HEK293 (cell line): ENCODE results near the gene BRI3.

Experiments
- CTCF ChIA-PET: fragments of 350-600 bp; formaldehyde crosslinking; extraction: SDS; loops from one replicate; lab custom pipeline; 2021; ENCODE audit warnings: antibody characterized with exemption; lab: Yijun Ruan, JAX
- POLR2A ChIA-PET: fragments of 300-600 bp; formaldehyde crosslinking; extraction: SDS; loops from one replicate; lab custom pipeline; 2020; ENCODE audit warnings: antibody characterized with exemption, inconsistent platforms; lab: Yijun Ruan, JAX
- H3K27ac ChIP-seq: fragments of 200-500 bp; sonication (Bioruptor generic); 2 replicates; pipeline ENCODE4 v1.5.1; 2014; ENCODE audit warnings: low read depth, low read length, control low read depth, inconsistent platforms; ENCODE audit errors: extremely low read depth
- H3K36me3 ChIP-seq, 2 experiments: fragments of 200-500 bp in 1 of 2; sonication (Bioruptor generic) in 1 of 2; 1 replicate in 1 of 2; 2 replicates in 1 of 2; pipeline ENCODE4 v1.5.1; 2014 to 2017; ENCODE audit warnings: inconsistent platforms in 2 of 2, low read length in 2 of 2; ENCODE audit not compliant: control insufficient read depth in 2 of 2, insufficient read depth in 1 of 2
- H3K4me1 ChIP-seq: fragments of 200-500 bp; sonication (Bioruptor generic); 2 replicates; pipeline ENCODE4 v1.5.1; 2014; ENCODE audit warnings: mild to moderate bottlenecking, low read length, inconsistent platforms; ENCODE audit not compliant: control insufficient read depth, insufficient read depth
- H3K4me3 ChIP-seq: 2 replicates; pipeline ENCODE4 v1.5.1; 2011; ENCODE audit warnings: low read depth, mild to moderate bottlenecking, control low read depth, low read length, moderate library complexity
- H3K9me3 ChIP-seq: fragments of 200-500 bp; sonication (Bioruptor generic); 2 replicates; pipeline ENCODE4 v1.5.1; 2014; ENCODE audit warnings: low read depth, low read length, inconsistent platforms; ENCODE audit not compliant: control insufficient read depth, insufficient read depth
- MEIS1 ChIP-seq: sonication (generic); formaldehyde crosslinking; IDR thresholded peaks from 2 replicates; pipeline ENCODE4 v1.8.1; 2022; ENCODE audit warnings: missing genetic modification reagents, mild to moderate bottlenecking, borderline replicate concordance
- MZF1 ChIP-seq: fragments of 450-650 bp; formaldehyde crosslinking; IDR thresholded peaks from 2 replicates; pipeline ENCODE4 v1.5.1; 2017; ENCODE audit warnings: missing biosample characterization, missing genetic modification characterization, borderline replicate concordance
- SP7 ChIP-seq: fragments of 450-650 bp; formaldehyde crosslinking; IDR thresholded peaks from 2 replicates; pipeline ENCODE4 v1.5.1; 2016; ENCODE audit warnings: missing biosample characterization, missing genetic modification characterization
- ZBTB17 ChIP-seq: fragments of 450-650 bp; formaldehyde crosslinking; IDR thresholded peaks from 2 replicates; pipeline ENCODE4 v1.5.1; 2016; ENCODE audit warnings: missing biosample characterization, missing genetic modification characterization
- ZNF10 ChIP-seq: fragments of 450-650 bp; formaldehyde crosslinking; IDR thresholded peaks from 2 replicates; pipeline ENCODE4 v1.5.1; 2017; ENCODE audit warnings: missing biosample characterization, missing genetic modification characterization
- ZNF112 ChIP-seq: fragments of 450-650 bp; formaldehyde crosslinking; IDR thresholded peaks from 2 replicates; pipeline ENCODE4 v1.5.0; 2017; ENCODE audit warnings: missing biosample characterization, missing genetic modification characterization
- ZNF121 ChIP-seq: fragments of 450-650 bp; formaldehyde crosslinking; IDR thresholded peaks from 2 replicates; pipeline ENCODE4 v1.5.1; 2016; ENCODE audit warnings: missing biosample characterization, missing genetic modification characterization
- ZNF155 ChIP-seq: fragments of 450-650 bp; formaldehyde crosslinking; IDR thresholded peaks from 2 replicates; pipeline ENCODE4 v1.5.1; 2016; ENCODE audit warnings: missing biosample characterization, missing genetic modification characterization
- ZNF184 ChIP-seq: fragments of 450-650 bp; IDR thresholded peaks from 2 replicates; pipeline ENCODE4 v1.5.1; 2018; ENCODE audit warnings: missing biosample characterization, mild to moderate bottlenecking, missing genetic modification characterization
- ZNF24 ChIP-seq: fragments of 450-650 bp; formaldehyde crosslinking; IDR thresholded peaks from 2 replicates; pipeline ENCODE4 v1.5.1; 2016; ENCODE audit warnings: missing biosample characterization, missing genetic modification characterization
- ZNF280D ChIP-seq: fragments of 450-650 bp; formaldehyde crosslinking; IDR thresholded peaks from 2 replicates; pipeline ENCODE4 v1.5.1; 2016; ENCODE audit warnings: missing biosample characterization, missing genetic modification characterization
- ZNF366 ChIP-seq: fragments of 450-650 bp; formaldehyde crosslinking; conservative IDR thresholded peaks from 2 replicates; pipeline ENCODE4 v1.5.1; 2016; ENCODE audit warnings: missing biosample characterization, missing genetic modification characterization
- ZNF433 ChIP-seq: fragments of 450-650 bp; formaldehyde crosslinking; IDR thresholded peaks from 2 replicates; pipeline ENCODE4 v1.5.1; 2016; ENCODE audit warnings: missing biosample characterization, missing genetic modification characterization, low read depth
- ZNF473 ChIP-seq: fragments of 450-650 bp; formaldehyde crosslinking; IDR thresholded peaks from 2 replicates; pipeline ENCODE4 v1.5.1; 2017; ENCODE audit warnings: missing biosample characterization, missing genetic modification characterization
- ZNF48 ChIP-seq: fragments of 450-650 bp; formaldehyde crosslinking; IDR thresholded peaks from 2 replicates; pipeline ENCODE4 v1.5.1; 2016; ENCODE audit warnings: missing biosample characterization, missing genetic modification characterization
- ZNF529 ChIP-seq: fragments of 450-650 bp; formaldehyde crosslinking; IDR thresholded peaks from 2 replicates; pipeline ENCODE4 v1.5.1; 2017; ENCODE audit warnings: missing genetic modification characterization, missing biosample characterization; ENCODE audit not compliant: insufficient replicate concordance
- ZNF530 ChIP-seq: fragments of 450-650 bp; formaldehyde crosslinking; IDR thresholded peaks from 2 replicates; pipeline ENCODE4 v1.5.1; 2016; ENCODE audit warnings: low read depth, missing biosample characterization, missing genetic modification characterization
- ZNF707 ChIP-seq: fragments of 450-650 bp; formaldehyde crosslinking; IDR thresholded peaks from 2 replicates; pipeline ENCODE4 v1.5.1; 2016; ENCODE audit warnings: missing biosample characterization, missing genetic modification characterization
- ZNF785 ChIP-seq: fragments of 450-650 bp; formaldehyde crosslinking; IDR thresholded peaks from 2 replicates; pipeline ENCODE4 v1.5.1; 2016; ENCODE audit warnings: missing biosample characterization, missing genetic modification characterization
- TF ChIP-seq, protein P1 (sequence below): fragments of 450-650 bp; formaldehyde crosslinking; IDR thresholded peaks from 2 replicates; pipeline ENCODE4 v1.5.1; 2016; ENCODE audit warnings: missing biosample characterization, missing genetic modification characterization, borderline replicate concordance

BRI3 gene

GRCh38 chr7:98234429-98235147, 46.9 kb upstream of the BRI3 start:
- Histone ChIP-seq H3K4me1 (no peaks in the 10 kb centered on the region), H3K27ac (no peak overlapping the region), H3K4me3 (no peak overlapping the region), H3K9me3 (no peaks in the 10 kb centered on the region), H3K36me3 (peaks cover 0 to 6% of the 10 kb centered on the region in 2 experiments; a peak in 2 of 3 replicates)
- ChIA-PET CTCF (interaction anchor here (0.6 to 0.9 kb wide), 3 partner anchors 10 to 571 kb away, joined by 3 read pairs; no protein-coding TSS in a partner anchor), POLR2A (no interaction called here)
- TF ChIP-seq MZF1: no peak
- TF ChIP-seq ZNF121 (tag by site-specific recombination): 0 out of 2 replicates have a peak, but pooled peaks have one; percentile 24

- no peaks in the 10 kb centered on the region for H3K4me1 ChIP-seq
- H3K36me3 ChIP-seq: peaks cover 0 to 6% of the 10 kb centered on the region in 2 experiments; a peak in 2 of 3 replicates
- no peaks in the 10 kb centered on the region for H3K9me3 ChIP-seq
- CTCF ChIA-PET: interaction anchor here (0.5 to 0.9 kb wide), 2 partner anchors 45 to 67 kb away, joined by 3 to 4 read pairs; no protein-coding TSS in a partner anchor
- TF ChIP-seq ZNF24 (tag by site-specific recombination) (no peak), ZNF433 (tag by site-specific recombination) (no peak), ZNF155 (tag by site-specific recombination) (no peak), SP7 (tag by site-specific recombination) (no peak), ZNF785 (tag by site-specific recombination) (no peak), ZNF366 (no peak)
- POLR2A ChIA-PET: no interaction called here
- H3K27ac ChIP-seq: no peak overlapping the region
- no peak overlapping the region for H3K4me3 ChIP-seq
These were observed 45.6 kb upstream of the BRI3 start for GRCh38 chr7:98235901-98236300.

DNA sequence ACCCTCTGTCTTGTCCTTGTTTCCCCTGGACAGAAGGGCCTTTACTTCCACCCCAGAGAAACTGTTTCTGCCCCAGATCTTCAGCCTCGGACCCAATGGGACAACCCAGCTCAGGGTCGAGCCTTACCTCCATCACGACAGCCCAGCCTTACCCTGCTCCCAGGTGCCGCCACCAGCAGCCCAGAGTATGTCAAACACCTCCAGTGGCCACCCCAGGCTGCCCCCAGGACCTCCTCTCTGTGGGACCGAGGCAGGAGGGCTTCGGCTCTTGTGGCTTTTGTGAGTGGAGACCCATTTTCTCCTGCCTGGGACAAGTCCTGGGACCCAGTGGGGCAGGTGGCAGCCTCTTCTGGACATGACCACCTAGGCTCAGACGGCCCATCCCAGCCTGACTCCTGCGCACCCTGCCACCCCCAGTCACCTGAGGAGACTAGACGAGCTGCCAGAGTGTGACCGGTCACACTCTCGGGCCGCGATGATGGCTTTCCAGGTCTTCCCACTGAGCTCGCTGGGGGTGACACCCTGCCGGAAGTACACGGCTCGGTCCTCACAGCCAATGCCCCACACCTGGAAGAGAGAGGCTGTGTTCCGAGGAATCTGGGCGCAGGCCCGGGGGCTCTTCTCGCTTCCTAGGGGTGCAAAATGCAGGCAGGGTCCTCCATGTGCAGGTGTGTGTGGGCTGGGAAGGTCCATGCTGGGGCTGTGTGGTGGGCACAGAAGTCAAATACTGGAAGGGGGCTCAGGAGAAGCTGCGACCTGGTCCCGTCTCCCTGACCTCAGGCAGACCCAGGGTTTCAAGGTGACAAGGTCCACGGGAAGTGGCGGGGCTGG, 44.9 kb upstream of the BRI3 start:
- Histone ChIP-seq H3K27ac (no peak overlapping the region), H3K36me3 (peaks cover 0 to 6% of the 10 kb centered on the region in 2 experiments; a peak in 2 of 3 replicates), H3K4me1 (no peaks in the 10 kb centered on the region), H3K9me3 (no peaks in the 10 kb centered on the region), H3K4me3 (no peak overlapping the region)
- ChIA-PET POLR2A (no interaction called here), CTCF (no interaction called here)
- no peak for TF ChIP-seq ZBTB17
- TF ChIP-seq ZNF530 (tag by site-specific recombination): no peak
- no peak for TF ChIP-seq MEIS1 (CRISPR knock-in tag)
- no peak for TF ChIP-seq ZNF529
- no peak for TF ChIP-seq ZNF48 (tag by site-specific recombination)
- no peak for TF ChIP-seq ZNF112 (tag by site-specific recombination)

DNA sequence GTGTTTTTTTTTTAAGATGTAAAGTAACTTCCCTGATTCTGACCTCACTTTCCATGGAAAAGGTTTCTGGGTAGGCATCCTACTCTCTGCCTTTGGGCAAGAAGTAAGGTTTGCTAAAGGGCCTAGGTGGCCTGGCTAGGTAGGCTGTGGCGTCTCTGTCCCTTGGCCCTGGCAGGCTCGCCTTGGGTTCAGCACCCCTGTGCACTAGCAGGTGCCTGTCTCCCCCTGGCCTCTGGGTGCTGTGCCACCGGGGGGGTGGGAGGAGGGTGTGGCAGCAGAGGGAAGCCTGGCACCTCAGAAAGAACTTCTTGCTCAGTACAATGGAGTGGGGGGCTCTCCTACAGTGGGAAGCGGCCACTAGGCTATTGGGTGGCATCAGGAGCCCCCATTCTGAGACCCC, 43.4 kb upstream of the BRI3 start:
- Histone ChIP-seq H3K4me3 (no peak overlapping the region), H3K9me3 (no peaks in the 10 kb centered on the region), H3K36me3 (peaks cover 0 to 6% of the 10 kb centered on the region in 2 experiments; a peak in 2 of 3 replicates), H3K27ac (no peak overlapping the region), H3K4me1 (no peaks in the 10 kb centered on the region)
- ChIA-PET POLR2A (no interaction called here), CTCF (no interaction called here)
- TF ChIP-seq, protein P1, sequence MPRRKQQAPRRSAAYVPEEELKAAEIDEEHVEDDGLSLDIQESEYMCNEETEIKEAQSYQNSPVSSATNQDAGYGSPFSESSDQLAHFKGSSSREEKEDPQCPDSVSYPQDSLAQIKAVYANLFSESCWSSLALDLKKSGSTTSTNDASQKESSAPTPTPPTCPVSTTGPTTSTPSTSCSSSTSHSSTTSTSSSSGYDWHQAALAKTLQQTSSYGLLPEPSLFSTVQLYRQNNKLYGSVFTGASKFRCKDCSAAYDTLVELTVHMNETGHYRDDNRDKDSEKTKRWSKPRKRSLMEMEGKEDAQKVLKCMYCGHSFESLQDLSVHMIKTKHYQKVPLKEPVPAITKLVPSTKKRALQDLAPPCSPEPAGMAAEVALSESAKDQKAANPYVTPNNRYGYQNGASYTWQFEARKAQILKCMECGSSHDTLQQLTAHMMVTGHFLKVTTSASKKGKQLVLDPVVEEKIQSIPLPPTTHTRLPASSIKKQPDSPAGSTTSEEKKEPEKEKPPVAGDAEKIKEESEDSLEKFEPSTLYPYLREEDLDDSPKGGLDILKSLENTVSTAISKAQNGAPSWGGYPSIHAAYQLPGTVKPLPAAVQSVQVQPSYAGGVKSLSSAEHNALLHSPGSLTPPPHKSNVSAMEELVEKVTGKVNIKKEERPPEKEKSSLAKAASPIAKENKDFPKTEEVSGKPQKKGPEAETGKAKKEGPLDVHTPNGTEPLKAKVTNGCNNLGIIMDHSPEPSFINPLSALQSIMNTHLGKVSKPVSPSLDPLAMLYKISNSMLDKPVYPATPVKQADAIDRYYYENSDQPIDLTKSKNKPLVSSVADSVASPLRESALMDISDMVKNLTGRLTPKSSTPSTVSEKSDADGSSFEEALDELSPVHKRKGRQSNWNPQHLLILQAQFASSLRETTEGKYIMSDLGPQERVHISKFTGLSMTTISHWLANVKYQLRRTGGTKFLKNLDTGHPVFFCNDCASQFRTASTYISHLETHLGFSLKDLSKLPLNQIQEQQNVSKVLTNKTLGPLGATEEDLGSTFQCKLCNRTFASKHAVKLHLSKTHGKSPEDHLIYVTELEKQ (tag by site-specific recombination): no peak
- no peak for TF ChIP-seq ZNF280D
- TF ChIP-seq ZNF707 (tag by site-specific recombination): no peak
- no peak for TF ChIP-seq ZNF10
- TF ChIP-seq ZNF184: no peak
- no peak for TF ChIP-seq ZNF473
